ENCODE data around the gene TMEM51. TPM values are rescaled to one million over a fixed set of nuclear protein-coding genes. Genes with fewer than 3 reads are reported as not detected.

The TMEM51 gene
- total RNA-seq, 3 donors from 2014 or later = 1.6 to 26.3 (median 10.8) TPM

- TF ChIP-seq POLR2AphosphoS5 (IDR thresholded peaks at IDR 0.05) (no peak), CTCF (IDR thresholded peaks at IDR 0.05) (peak; percentile 41 to 57 (median 49)), POLR2A (IDR thresholded peaks at IDR 0.05) (no peak)
- Histone ChIP-seq H3K9me3 (no peaks in the 10 kb centered on the region), H3K36me3 (no peaks in the 10 kb centered on the region), H3K27ac (peak overlapping the region; percentile 91 to 93), H3K27me3 (no peaks in the 10 kb centered on the region), H3K4me3 (peak overlapping the region; percentile 57 to 96 (median 85)), H3K4me1 (no peaks in the 10 kb centered on the region)
- DNase-seq (ENCODE audit: low spot score in 2 of 2) = no peak
- intact Hi-C loops (cut with DNase I; ENCODE audit: low total_unique reads) = loop anchor here (2.0 kb wide), 1 partner anchor 55 kb away; no protein-coding TSS in a partner anchor
Observed at GRCh38 chr1:15153842-15154479, 414 bp downstream of the TMEM51 start.

- Histone ChIP-seq H3K4me3 (peak overlapping the region; percentile 57 to 96 (median 85)), H3K27ac (peak overlapping the region; percentile 91 to 93), H3K4me1 (no peaks in the 10 kb centered on the region), H3K36me3 (no peaks in the 10 kb centered on the region), H3K9me3 (no peaks in the 10 kb centered on the region), H3K27me3 (no peaks in the 10 kb centered on the region)
- no peak for TF ChIP-seq POLR2AphosphoS5 (IDR thresholded peaks at IDR 0.05)
- no peak for TF ChIP-seq POLR2A (IDR thresholded peaks at IDR 0.05)
- no peak for TF ChIP-seq CTCF (IDR thresholded peaks at IDR 0.05)
- intact Hi-C loops (cut with DNase I; ENCODE audit: low total_unique reads) = no loop called here
- peak in 1 of 2 donors; percentile 26 for DNase-seq (ENCODE audit: low spot score in 2 of 2)
Observed at GRCh38 chr1:15154480-15155036, 1.0 kb downstream of the TMEM51 start.

DNA sequence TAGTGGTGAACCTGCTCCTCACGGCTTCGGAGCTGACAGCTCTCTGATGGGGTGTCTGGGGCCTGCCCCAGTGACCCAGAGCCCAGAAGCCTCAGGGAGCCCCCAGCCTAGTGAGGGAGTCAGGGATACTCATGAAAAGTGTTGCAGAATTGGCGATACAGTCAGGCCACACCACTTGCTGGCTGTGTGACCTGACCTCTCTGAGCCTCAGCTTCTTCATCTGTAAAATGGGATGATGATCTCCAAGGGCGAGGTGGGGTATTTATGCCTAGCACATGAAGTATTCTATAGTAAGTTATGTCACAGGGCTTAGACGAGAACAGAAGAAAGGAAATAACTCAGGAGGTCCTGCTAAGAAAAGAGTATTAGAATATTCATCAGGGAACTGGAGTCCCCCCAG is 1.6 kb downstream of the TMEM51 start:
- Histone ChIP-seq H3K4me1 (no peaks in the 10 kb centered on the region), H3K27me3 (no peaks in the 10 kb centered on the region), H3K36me3 (no peaks in the 10 kb centered on the region), H3K9me3 (no peaks in the 10 kb centered on the region), H3K27ac (peak overlapping the region; percentile 91 to 93), H3K4me3 (peak overlapping the region in 1 of 3 donors; percentile 96)
- TF ChIP-seq CTCF (IDR thresholded peaks at IDR 0.05) (no peak), POLR2A (IDR thresholded peaks at IDR 0.05) (no peak), POLR2AphosphoS5 (IDR thresholded peaks at IDR 0.05) (no peak)
- intact Hi-C loops (cut with DNase I; ENCODE audit: low total_unique reads) = no loop called here
- DNase-seq (ENCODE audit: low spot score in 2 of 2) = no peak

DNA sequence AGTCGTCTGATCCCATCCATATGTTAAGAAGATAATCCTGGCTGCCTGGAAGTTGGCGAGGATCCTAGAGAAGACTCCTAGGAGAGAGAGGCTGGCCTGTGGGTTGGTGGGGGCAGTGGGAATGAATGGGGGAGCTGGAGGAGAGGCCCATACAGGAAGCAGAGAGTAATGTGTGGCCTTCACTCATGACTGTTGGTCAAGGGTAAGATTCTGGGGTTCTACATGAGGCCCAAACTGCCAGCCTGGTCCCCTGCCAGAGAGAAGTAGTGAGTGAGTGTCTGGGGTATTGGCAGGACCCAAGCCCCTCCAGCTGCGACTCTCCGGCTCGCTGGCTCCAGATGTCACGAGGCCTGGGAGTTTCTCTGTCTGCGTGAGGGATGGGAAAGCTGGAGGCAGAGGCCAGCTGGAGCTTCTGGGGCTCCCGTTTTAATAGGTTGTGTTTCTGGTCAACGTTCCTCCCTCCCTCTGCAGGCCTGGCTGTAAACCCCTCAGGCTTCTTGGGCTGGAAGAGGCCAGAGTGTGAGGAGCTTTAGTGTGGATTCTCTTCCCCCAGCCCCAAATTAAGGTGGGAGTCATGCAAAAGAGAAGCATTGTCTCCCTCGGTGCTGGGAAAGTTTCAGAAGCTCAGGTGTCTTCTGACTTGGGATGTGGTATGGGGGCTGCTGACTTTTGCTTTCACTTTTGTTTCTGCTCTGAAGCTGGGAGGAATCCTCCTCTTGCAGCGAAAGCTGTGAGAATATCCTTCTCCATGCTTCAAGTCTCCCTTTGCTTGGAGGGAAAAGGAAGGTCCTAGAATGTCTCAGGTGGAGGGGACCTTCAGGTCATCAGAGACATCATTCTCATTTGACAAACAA is 2.6 kb downstream of the TMEM51 start:
- no peaks in the 10 kb centered on the region for H3K36me3 ChIP-seq
- no peak for DNase-seq (ENCODE audit: low spot score in 2 of 2)
- H3K9me3 ChIP-seq = no peaks in the 10 kb centered on the region
- TF ChIP-seq CTCF (IDR thresholded peaks at IDR 0.05) (no peak), POLR2AphosphoS5 (IDR thresholded peaks at IDR 0.05) (no peak), POLR2A (IDR thresholded peaks at IDR 0.05) (no peak)
- H3K27ac ChIP-seq = peak overlapping the region; percentile 22 to 46
- intact Hi-C loops (cut with DNase I; ENCODE audit: low total_unique reads) = no loop called here
- H3K4me3 ChIP-seq = no peak overlapping the region
- no peaks in the 10 kb centered on the region for H3K4me1 ChIP-seq
- no peaks in the 10 kb centered on the region for H3K27me3 ChIP-seq

All from breast epithelium (tissue), 4 donors.